ENCODE data around the gene SSBP2.
"Not testable (repeated sequence)": the region's sequence is repeated elsewhere in the genome, so short reads cannot be mapped to it uniquely, and the experiment has no call there.

The SSBP2 gene

GRCh38 chr5:81517462-81517861 lies 233.4 kb downstream of the SSBP2 start:
- no peak for DNase-seq

- DNase-seq, result no peak
Measured at GRCh38 chr5:81516091-81516490, 234.8 kb downstream of the SSBP2 start.

GRCh38 chr5:81513982-81514381 lies 236.9 kb downstream of the SSBP2 start:
- DNase-seq, result no peak

GRCh38 chr5:81513473-81513872 lies 237.4 kb downstream of the SSBP2 start:
- no peak for DNase-seq

- peak; percentile 66 for DNase-seq
Measured at GRCh38 chr5:81506900-81507588, 243.9 kb downstream of the SSBP2 start.

GRCh38 chr5:81506378-81506777 lies 244.5 kb downstream of the SSBP2 start:
- no peak for DNase-seq

GRCh38 chr5:81505672-81506071 lies 245.2 kb downstream of the SSBP2 start:
- DNase-seq, result no peak

- DNase-seq, result not testable (repeated sequence)
Measured at GRCh38 chr5:81503602-81504001, 247.3 kb downstream of the SSBP2 start.

- no peak for DNase-seq
Measured at GRCh38 chr5:81495286-81495685, 255.6 kb downstream of the SSBP2 start.

- DNase-seq, result no peak
Measured at GRCh38 chr5:81488862-81489261, 262.0 kb downstream of the SSBP2 start.

GRCh38 chr5:81486711-81487110 lies 264.2 kb downstream of the SSBP2 start:
- DNase-seq, result no peak

GRCh38 chr5:81482595-81482994 lies 268.3 kb downstream of the SSBP2 start:
- DNase-seq, result no peak

GRCh38 chr5:81473395-81473794 lies 277.5 kb downstream of the SSBP2 start:
- DNase-seq, result not testable (repeated sequence)

- no peak for DNase-seq
Measured at GRCh38 chr5:81469676-81470075, 281.2 kb downstream of the SSBP2 start.

GRCh38 chr5:81450940-81451339 lies 300.0 kb downstream of the SSBP2 start:
- no peak for DNase-seq

GRCh38 chr5:81435023-81435422 lies 315.9 kb downstream of the SSBP2 start:
- no peak for DNase-seq

- DNase-seq, result no peak
Measured at GRCh38 chr5:81429985-81430384, 320.9 kb downstream of the SSBP2 start.

- no peak for DNase-seq
Measured at GRCh38 chr5:81429363-81429762, 321.5 kb downstream of the SSBP2 start.

GRCh38 chr5:81428861-81429260 lies 322.0 kb downstream of the SSBP2 start:
- DNase-seq, result no peak

- DNase-seq, result no peak
Measured at GRCh38 chr5:81428446-81428845, 322.5 kb downstream of the SSBP2 start.

GRCh38 chr5:81427566-81427965 lies 323.3 kb downstream of the SSBP2 start:
- DNase-seq, result no peak

GRCh38 chr5:81426359-81427030 lies 324.4 kb downstream of the SSBP2 start:
- DNase-seq, result no peak

GRCh38 chr5:81425569-81425968 lies 325.3 kb downstream of the SSBP2 start:
- no peak for DNase-seq

GRCh38 chr5:81424728-81425127 lies 326.2 kb downstream of the SSBP2 start:
- DNase-seq, result no peak

- DNase-seq, result no peak
Measured at GRCh38 chr5:81422671-81423070, 328.2 kb downstream of the SSBP2 start.

Data from CD4-positive, alpha-beta T cell treated with Interleukin-15 for 1 hour (primary cell).